Bladder microvascular endothelial cell (primary cell): ENCODE measurements around the gene NSUN3. TPM values are rescaled to one million over a fixed set of nuclear protein-coding genes. Genes with fewer than 3 reads are reported as not detected.

Source experiments
- total RNA-seq: library from RNA; depleted of rRNA; stranded (reverse); fragments of >200 nt; gene quantifications from 2 replicates; pipeline ENCODE4 v1.2.3, GENCODE V29; 2014

The NSUN3 gene
- 7.9 and 21.6 TPM in 2 replicates for total RNA-seq

GRCh38 chr3:94062513-94063404, at the start of gene NSUN3, which contains the start of gene DHFR2:
Gene NSUN3 (plus strand): TSS chr3:94063061. CDS start chr3:94063127, 66 bp downstream.
Gene DHFR2 (minus strand): TSS chr3:94062916. CDS start chr3:94061511, 1,405 bp downstream.

GRCh38 chr3:94028093-94028837, 34.6 kb upstream of the NSUN3 start, which contains the start of gene STX19:
Gene STX19 (minus strand): TSS chr3:94028597. CDS start chr3:94015269, 13,328 bp downstream.

Other genes with a start within 250 kb of the NSUN3 start
- gene PROS1, start 89.2 kb upstream of the NSUN3 start, total RNA-seq = 11.5 and 16.3 TPM in 2 replicates
- 6.0 and 12.7 TPM in 2 replicates for gene ARL13B, start 82.9 kb upstream of the NSUN3 start, total RNA-seq
- not detected in 2 replicates for gene STX19, start 34.5 kb upstream of the NSUN3 start, total RNA-seq
- 1.1 and 4.3 TPM in 2 replicates for gene DHFR2, start 145 bp upstream of the NSUN3 start, total RNA-seq